ENCODE data around the gene SHB. TPM values are rescaled to one million over a fixed set of nuclear protein-coding genes. Genes with fewer than 3 reads are reported as not detected.

The SHB gene
- total and polyA plus RNA-seq, 2 of the 8 experiments (the other 6 are each of a cell fraction or from before 2014, with no cell fraction given): 4.1 to 12.6 TPM

DNA sequence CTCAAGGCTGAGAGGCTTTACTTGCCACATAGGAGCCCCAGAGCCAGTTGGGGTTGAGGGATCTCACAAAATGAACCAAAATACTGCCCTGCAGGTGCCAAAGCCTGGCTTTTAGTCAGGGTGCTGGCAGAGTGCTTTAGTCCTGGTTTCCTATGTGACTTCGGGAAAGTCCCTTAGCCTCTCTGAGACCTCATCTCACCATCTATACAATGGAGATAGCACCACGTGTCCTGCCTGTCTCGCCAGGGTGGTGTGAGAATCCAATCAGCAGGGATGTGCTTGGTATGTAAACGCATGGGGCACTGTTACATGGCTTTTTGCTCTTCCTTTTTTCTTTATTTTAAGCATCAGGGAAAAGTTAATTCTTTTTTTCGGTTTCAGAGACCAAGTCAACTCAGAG lies 68.3 kb downstream of the SHB start:
- H3K79me1 ChIP-seq (ENCODE audit: low read depth, low read length): peaks cover 10% of the 10 kb centered on the region; the same call in 1 of the 2 replicates
- no peaks in the 10 kb centered on the region; a peak in 1 of 4 replicates for H3K79me2 ChIP-seq (ENCODE audit: control insufficient read depth in 1 of 2, insufficient read depth in 2 of 2, low read length in 2 of 2)
- DNase-seq (ENCODE audit: low read depth in 1 of 2, low spot score in 2 of 2) (no peak), FAIRE-seq (no peak)
- ChIA-PET POLR2A (ENCODE audit: partially characterized antibody) (no interaction called here), CTCF (ENCODE audit: partially characterized antibody) (interaction anchor here (1.0 kb wide), 1 partner anchor 31 kb away, joined by 4 read pairs; no protein-coding TSS in a partner anchor)
- H3K18ac ChIP-seq (ENCODE audit: extremely low read depth, low read length): no peak overlapping the region
- H3K9ac ChIP-seq (replicated peaks in 1 of 4; ENCODE audit: extremely low read depth in 1 of 4, low read depth in 3 of 4, low read length in 3 of 4): no peak overlapping the region
- H3K14ac ChIP-seq (ENCODE audit: insufficient read length): no peak overlapping the region
- no peak overlapping the region for H2BK15ac ChIP-seq (ENCODE audit: low read length)
- peaks cover 0 to 12% (median 5%) of the 10 kb centered on the region in 4 experiments; a peak in 6 of 7 replicates for H3K4me1 ChIP-seq (replicated peaks in 1 of 4; ENCODE audit: control insufficient read depth in 3 of 4, insufficient read depth in 4 of 4, low read length in 3 of 4)
- no peaks in the 10 kb centered on the region for H4K20me1 ChIP-seq (replicated peaks in 1 of 2; ENCODE audit: control insufficient read depth in 1 of 2, insufficient read depth in 2 of 2, low read length in 2 of 2)
- no peak overlapping the region for H3K4ac ChIP-seq (replicated peaks; ENCODE audit: insufficient read length, low read depth, low read length)
- H2BK5ac ChIP-seq (ENCODE audit: low read depth, low read length): no peak overlapping the region
- H3K23ac ChIP-seq (ENCODE audit: insufficient read length): no peak overlapping the region
- no peak overlapping the region for H3K56ac ChIP-seq (replicated peaks; ENCODE audit: insufficient read length, low read depth, low read length)
- H2BK12ac ChIP-seq (ENCODE audit: low read depth, low read length): no peak overlapping the region
- no peaks in the 10 kb centered on the region for H3K23me2 ChIP-seq (ENCODE audit: low read depth, low read length)
- H4K8ac ChIP-seq (ENCODE audit: extremely low read depth, insufficient read depth, low read length): no peak overlapping the region
- 88% methylated on average over 5 of the region's 5 CpGs; no CpG with 5 or more reads in 1 of the 2 experiments for WGBS, 2 experiments (ENCODE audit: extremely low coverage in 1 of 2, insufficient coverage in 1 of 2, insufficient read length in 1 of 2, insufficient replicate concordance in 2 of 2, low coverage in 1 of 2, low lambda C conversion rate in 2 of 2, missing lambda C conversion rate in 1 of 2)
- H3K9me3 ChIP-seq (ENCODE audit: insufficient read depth in 2 of 2, low read depth in 1 of 2, low read length in 1 of 2): no peaks in the 10 kb centered on the region
- H2BK120ac ChIP-seq (replicated peaks; ENCODE audit: low read depth, low read length): no peak overlapping the region
- no peak overlapping the region for H4K91ac ChIP-seq (replicated peaks; ENCODE audit: insufficient read length, low read length)
- H3K27me3 ChIP-seq (replicated peaks in 1 of 4; ENCODE audit: control insufficient read depth in 3 of 4, extremely low read depth in 1 of 4, insufficient read depth in 3 of 4, low read length in 3 of 4): no peaks in the 10 kb centered on the region
- H3K36me3 ChIP-seq (ENCODE audit: control insufficient read depth in 2 of 4, insufficient read depth in 4 of 4, low read length in 3 of 4): peaks cover 0 to 2% (median 0%) of the 10 kb centered on the region in 4 experiments; a peak in 1 of 8 replicates
- no peak overlapping the region for H3K4me2 ChIP-seq (ENCODE audit: insufficient read depth in 1 of 2, low read depth in 2 of 2, low read length in 2 of 2)
- H2BK20ac ChIP-seq (ENCODE audit: low read length): 0 out of 2 replicates have a peak overlapping the region, but pooled peaks have one; percentile 2
- H3K27ac ChIP-seq (ENCODE audit: low read depth, low read length): no peak overlapping the region
- no peak overlapping the region for H3K4me3 ChIP-seq (ENCODE audit: extremely low read depth in 1 of 4, insufficient read depth in 2 of 4, low read depth in 3 of 4, low read length in 4 of 4)
- H2AFZ ChIP-seq (ENCODE audit: low read length): no peak overlapping the region
- no peak overlapping the region for H4K5ac ChIP-seq (ENCODE audit: insufficient read length, low read depth, low read length)
- H2AK5ac ChIP-seq (ENCODE audit: low read depth, low read length): no peak overlapping the region
- TF ChIP-seq RBBP5 (IDR thresholded peaks at IDR 0.05; ENCODE audit: borderline replicate concordance, low read depth, low read length): no peak
- no peak for TF ChIP-seq HDAC6 (IDR thresholded peaks at IDR 0.05; ENCODE audit: low read depth, low read length)
- TF ChIP-seq BCL11A (IDR thresholded peaks at IDR 0.05; ENCODE audit: low read depth in 2 of 2, low read length in 2 of 2): no peak
- TF ChIP-seq CHD1 (IDR thresholded peaks at IDR 0.05; ENCODE audit: low read depth, low read length): no peak
- TF ChIP-seq PHF8 (conservative IDR thresholded peaks at IDR 0.05; ENCODE audit: low read depth, low read length): no peak
- TF ChIP-seq SUZ12 (IDR thresholded peaks at IDR 0.05; ENCODE audit: low read length): no peak
- TF ChIP-seq NANOG (IDR thresholded peaks at IDR 0.05; ENCODE audit: insufficient read depth, low read depth, low read length, poor library complexity, severe bottlenecking): no peak
- no peak for TF ChIP-seq KDM5A (IDR thresholded peaks at IDR 0.05; ENCODE audit: low read length)
- TF ChIP-seq EGR1 (IDR thresholded peaks at IDR 0.05; ENCODE audit: borderline replicate concordance, low read depth, low read length): no peak
- no peak for TF ChIP-seq POLR2AphosphoS5 (IDR thresholded peaks at IDR 0.05; ENCODE audit: low read depth, low read length)
- no peak for TF ChIP-seq BRCA1 (IDR thresholded peaks at IDR 0.05; ENCODE audit: low read depth, low read length)
- TF ChIP-seq SAP30 (IDR thresholded peaks at IDR 0.05; ENCODE audit: insufficient read depth, insufficient replicate concordance, low read length): no peak
- no peak for TF ChIP-seq GTF2F1 (IDR thresholded peaks at IDR 0.05; ENCODE audit: borderline replicate concordance, low read depth, low read length)
- no peak for TF ChIP-seq EP300 (IDR thresholded peaks at IDR 0.05; ENCODE audit: borderline replicate concordance in 1 of 2, low read depth in 2 of 2, low read length in 2 of 2)
